Endothelial cell of umbilical vein (primary cell): ENCODE results near the gene HIVEP3. TPM values are rescaled to one million over a fixed set of nuclear protein-coding genes. Genes with fewer than 3 reads are reported as not detected.

ENCODE experiments used
- BruUV-seq: library from RNA; stranded (reverse); fragments of 400-500 nt; replicated peaks from 2 replicates; lab custom pipeline; 2021; lab: Mats Ljungman, UMichigan
- CTCF ChIA-PET: fragments of 300-600, 350-600 bp; sonication (Branson Sonifier 250); formaldehyde crosslinking; loops from one replicate; lab custom pipeline; 2021; ENCODE audit warnings: antibody characterized with exemption, inconsistent platforms; lab: Charles Lee
- POLR2A ChIA-PET: fragments of 300-600, 350-600 bp; sonication (Branson Sonifier 250); formaldehyde crosslinking; loops from one replicate; lab custom pipeline; 2021; ENCODE audit warnings: antibody characterized with exemption, inconsistent platforms; lab: Charles Lee
- DNase-seq: peaks from one replicate; pipeline ENCODE4 v3.0.0-alpha.2; 2011; ENCODE audit warnings: low read depth, low spot score
- FAIRE-seq: peaks from 2 replicates; lab custom pipeline; 2011; peaks lifted over from hg19 to GRCh38; lab: Jason Lieb, UNC
- H2AFZ ChIP-seq: 2 replicates; pipeline ENCODE4 v1.6.0; 2012; ENCODE audit warnings: low read depth, low read length, control low read depth, inconsistent platforms
- H3K27ac ChIP-seq: 2 replicates; pipeline ENCODE4 v1.5.1; 2011; ENCODE audit warnings: low read depth, mild to moderate bottlenecking, control low read depth, low read length, moderate library complexity; ENCODE audit not compliant: insufficient read depth
- H3K27me3 ChIP-seq, 2 experiments: 2 replicates each; pipeline versions ENCODE4 v1.6.0 to v1.6.1; 2011; ENCODE audit warnings: low read length in 2 of 2, mixed read lengths in 1 of 2; ENCODE audit not compliant: control insufficient read depth in 2 of 2, insufficient read depth in 2 of 2
- H3K36me3 ChIP-seq, 2 experiments: 2 replicates in 1 of 2; 3 replicates in 1 of 2; pipeline ENCODE4 v1.5.1; 2011; ENCODE audit warnings: low read length in 2 of 2, mild to moderate bottlenecking in 1 of 2, moderate library complexity in 1 of 2; ENCODE audit not compliant: control insufficient read depth in 2 of 2, insufficient read depth in 2 of 2; ENCODE audit errors: extremely low read depth in 1 of 2
- H3K4me1 ChIP-seq: 3 replicates; pipeline ENCODE4 v1.5.1; 2011; ENCODE audit warnings: mild to moderate bottlenecking, low read length; ENCODE audit not compliant: control insufficient read depth, insufficient read depth; ENCODE audit errors: extremely low read depth
- H3K4me2 ChIP-seq: 2 replicates; pipeline ENCODE4 v1.6.1; 2011; ENCODE audit warnings: low read length, control low read depth, mixed read lengths; ENCODE audit not compliant: insufficient read depth
- H3K4me3 ChIP-seq, 3 experiments: fragments of 200-600 bp in 1 of 3; sonication (generic), shearing (Covaris generic) in 1 of 3; replicated peaks in 1 of 3; 2 replicates each; pipeline ENCODE4 v1.5.1; 2011 to 2016; ENCODE audit warnings: control low read depth in 3 of 3, low read length in 3 of 3, mild to moderate bottlenecking in 2 of 3, inconsistent platforms in 1 of 3, low read depth in 1 of 3, moderate library complexity in 1 of 3; ENCODE audit not compliant: insufficient read depth in 1 of 3
- H3K79me2 ChIP-seq: 2 replicates; pipeline ENCODE4 v1.6.0; 2012; ENCODE audit warnings: low read length, inconsistent platforms; ENCODE audit not compliant: control insufficient read depth, insufficient read depth
- H3K9ac ChIP-seq: replicated peaks from 2 replicates; pipeline ENCODE3; 2011; ENCODE audit warnings: low read length, control low read depth; ENCODE audit not compliant: insufficient read depth; ENCODE audit errors: extremely low read depth
- H3K9me1 ChIP-seq: replicated peaks from 3 replicates; pipeline ENCODE4 v1.6.0; 2011; ENCODE audit warnings: mild to moderate bottlenecking, low read length; ENCODE audit not compliant: control insufficient read depth, insufficient read depth; ENCODE audit errors: extremely low read depth
- H3K9me3 ChIP-seq: replicated peaks from 2 replicates; pipeline ENCODE4 v1.5.1; 2012; ENCODE audit warnings: low read length, inconsistent platforms; ENCODE audit not compliant: control insufficient read depth, insufficient read depth
- H4K20me1 ChIP-seq: replicated peaks from 2 replicates; pipeline ENCODE3; 2011; ENCODE audit warnings: mild to moderate bottlenecking, low read length; ENCODE audit not compliant: control insufficient read depth, insufficient read depth; ENCODE audit errors: extremely low read depth
- EZH2 ChIP-seq: IDR thresholded peaks from 2 replicates; pipeline ENCODE4 v1.6.1; 2012; ENCODE audit warnings: borderline replicate concordance, low read depth, mild to moderate bottlenecking, moderate library complexity, low read length, inconsistent platforms; ENCODE audit not compliant: severe bottlenecking
- FOS ChIP-seq: IDR thresholded peaks from 2 replicates; pipeline ENCODE4 v1.6.1; 2011; ENCODE audit warnings: mild to moderate bottlenecking, low read length, moderate library complexity, borderline replicate concordance; ENCODE audit not compliant: insufficient read depth
- GATA2 ChIP-seq: IDR thresholded peaks from 2 replicates; pipeline ENCODE4 v1.7.0; 2011; ENCODE audit warnings: low read depth, mild to moderate bottlenecking, moderate library complexity, mixed read lengths, low read length; ENCODE audit not compliant: insufficient read length, insufficient read depth
- JUN ChIP-seq: IDR thresholded peaks from 2 replicates; pipeline ENCODE4 v1.6.1; 2011; ENCODE audit warnings: borderline replicate concordance, low read depth; ENCODE audit not compliant: insufficient read length, insufficient read depth
- MYC ChIP-seq: IDR thresholded peaks from one replicate; pipeline ENCODE4 v1.6.1; 2011; ENCODE audit warnings: mild to moderate bottlenecking, low read depth, low read length
- POLR2A ChIP-seq: IDR thresholded peaks from 2 replicates; pipeline ENCODE4 v1.6.1; 2012; ENCODE audit warnings: low read depth, mild to moderate bottlenecking, control low read depth, low read length
- POLR2AphosphoS5 ChIP-seq: IDR thresholded peaks from 2 replicates; pipeline ENCODE4 v1.6.1; 2012; ENCODE audit warnings: low read depth, mild to moderate bottlenecking, control low read depth, low read length, moderate library complexity; ENCODE audit not compliant: insufficient read depth
- dilution Hi-C: fragments of 300-500 bp; cut with MboI; formaldehyde crosslinking; loops from one replicate; pipeline ENCODE4 v1.15.0; 2019; ENCODE audit warnings: low sequenced_read_pairs; ENCODE audit not compliant: extremely low pct_ligation_motif_present
- intact Hi-C: fragments of 100-400 bp; cut with micrococcal nuclease; formaldehyde crosslinking; loops from one replicate; pipeline ENCODE4 v1.10.0; 2022
- polyA plus RNA-seq, 4 experiments: library from polyadenylated mRNA; depleted of rRNA in 3 of 4; stranded (reverse) in 3 of 4; unstranded in 1 of 4; fragments of >200 nt; gene quantifications; 2 replicates each; pipeline versions ENCODE4 v1.2.1 to v1.2.3, GENCODE V29; 2011 to 2012; ENCODE audit warnings: missing spikeins in 1 of 4
- total RNA-seq: library from RNA; stranded (reverse); gene quantifications from 2 replicates; pipeline ENCODE4 v1.2.3, GENCODE V29; 2021
- TF ChIP-seq, protein P1 (sequence below), 2 donors: IDR thresholded peaks; 1 replicate in 1 of 2; 2 replicates in 1 of 2; pipeline ENCODE4 v1.5.1; 2011; ENCODE audit warnings: low read length in 2 of 2, mild to moderate bottlenecking in 2 of 2, moderate library complexity in 2 of 2, control low read depth in 1 of 2, inconsistent platforms in 1 of 2, low read depth in 1 of 2; ENCODE audit not compliant: insufficient read depth in 1 of 2; ENCODE audit errors: extremely low read depth in 1 of 2
- TF ChIP-seq, protein P2 (sequence below): IDR thresholded peaks from 2 replicates; pipeline ENCODE4 v1.6.1; 2011; ENCODE audit not compliant: insufficient read depth, insufficient read length

The HIVEP3 gene
- total and polyA plus RNA-seq, 2 donors (not counting 3 experiments of a cell fraction or from before 2014, with no cell fraction given), result 3.4 to 4.0 TPM

DNA sequence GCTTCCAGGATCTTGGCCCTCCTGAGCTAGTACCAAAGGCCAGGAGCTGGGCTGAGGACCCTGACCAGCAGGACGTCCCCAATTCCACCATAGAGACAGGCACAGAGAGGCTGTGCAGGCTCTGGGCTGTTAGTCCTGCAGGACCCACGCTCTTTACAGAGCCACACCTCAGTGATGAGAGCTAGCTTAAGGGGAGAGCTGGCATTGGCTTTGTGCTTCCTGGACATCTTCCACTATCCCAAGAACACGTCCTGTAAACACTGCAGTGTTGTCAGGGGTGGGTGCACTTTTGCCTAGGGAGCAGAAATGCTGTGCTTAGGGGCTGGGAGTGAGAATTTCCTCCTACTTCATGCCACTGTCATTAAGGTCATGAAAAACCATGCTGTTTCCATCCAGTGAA lies 342.5 kb downstream of the HIVEP3 start:
- dilution Hi-C loops, result no loop called here
- FAIRE-seq, result no peak
- no peak overlapping the region for H3K9ac ChIP-seq
- intact Hi-C loops, result no loop called here
- H3K79me2 ChIP-seq, result no peaks in the 10 kb centered on the region
- no peak overlapping the region for H3K4me3 ChIP-seq
- H4K20me1 ChIP-seq, result no peaks in the 10 kb centered on the region
- H3K9me1 ChIP-seq, result no peaks in the 10 kb centered on the region
- POLR2A ChIA-PET, result no interaction called here
- no TSS peak for BruUV-seq
- H3K4me1 ChIP-seq, result no peaks in the 10 kb centered on the region
- no peak overlapping the region for H3K27ac ChIP-seq
- no peak overlapping the region for H2AFZ ChIP-seq
- H3K4me2 ChIP-seq, result no peak overlapping the region
- TF ChIP-seq, protein P1, sequence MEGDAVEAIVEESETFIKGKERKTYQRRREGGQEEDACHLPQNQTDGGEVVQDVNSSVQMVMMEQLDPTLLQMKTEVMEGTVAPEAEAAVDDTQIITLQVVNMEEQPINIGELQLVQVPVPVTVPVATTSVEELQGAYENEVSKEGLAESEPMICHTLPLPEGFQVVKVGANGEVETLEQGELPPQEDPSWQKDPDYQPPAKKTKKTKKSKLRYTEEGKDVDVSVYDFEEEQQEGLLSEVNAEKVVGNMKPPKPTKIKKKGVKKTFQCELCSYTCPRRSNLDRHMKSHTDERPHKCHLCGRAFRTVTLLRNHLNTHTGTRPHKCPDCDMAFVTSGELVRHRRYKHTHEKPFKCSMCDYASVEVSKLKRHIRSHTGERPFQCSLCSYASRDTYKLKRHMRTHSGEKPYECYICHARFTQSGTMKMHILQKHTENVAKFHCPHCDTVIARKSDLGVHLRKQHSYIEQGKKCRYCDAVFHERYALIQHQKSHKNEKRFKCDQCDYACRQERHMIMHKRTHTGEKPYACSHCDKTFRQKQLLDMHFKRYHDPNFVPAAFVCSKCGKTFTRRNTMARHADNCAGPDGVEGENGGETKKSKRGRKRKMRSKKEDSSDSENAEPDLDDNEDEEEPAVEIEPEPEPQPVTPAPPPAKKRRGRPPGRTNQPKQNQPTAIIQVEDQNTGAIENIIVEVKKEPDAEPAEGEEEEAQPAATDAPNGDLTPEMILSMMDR (IDR thresholded peaks at IDR 0.05; ENCODE audit: extremely low read depth in 1 of 2, insufficient read depth in 1 of 2, low read depth in 1 of 2, low read length in 2 of 2), result no peak
- TF ChIP-seq GATA2, result no peak
- no peak for TF ChIP-seq MYC
- TF ChIP-seq, protein P2, sequence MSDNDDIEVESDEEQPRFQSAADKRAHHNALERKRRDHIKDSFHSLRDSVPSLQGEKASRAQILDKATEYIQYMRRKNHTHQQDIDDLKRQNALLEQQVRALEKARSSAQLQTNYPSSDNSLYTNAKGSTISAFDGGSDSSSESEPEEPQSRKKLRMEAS, result no peak
- no peak for TF ChIP-seq EZH2
- no peak for TF ChIP-seq POLR2AphosphoS5
- no peak for TF ChIP-seq JUN
- no peak for TF ChIP-seq FOS
- no peak for TF ChIP-seq POLR2A
- H3K9me3 ChIP-seq, result no peaks in the 10 kb centered on the region
- CTCF ChIA-PET, result interaction anchor here (1.2 to 4.5 kb wide), 3 partner anchors 60 to 597 kb away, joined by 4 to 53 read pairs (median 6); no protein-coding TSS in a partner anchor
- no peak for DNase-seq
- no peaks in the 10 kb centered on the region for H3K27me3 ChIP-seq
- H3K36me3 ChIP-seq, result no peaks in the 10 kb centered on the region
